Neural cell (in vitro differentiated cells): Measurements from ENCODE around the gene PTPRD. TPM values are rescaled to one million over a fixed set of nuclear protein-coding genes. Genes with fewer than 3 reads are reported as not detected.

Experiments used
- H2AFZ ChIP-seq: fragments of 200-600, 300-800 bp; sonication (generic), shearing (Covaris generic); 2 replicates; pipeline ENCODE4 v1.6.0; 2014; ENCODE audit warnings: low read depth, mild to moderate bottlenecking, antibody characterized with exemption, low read length, moderate library complexity
- H3F3A ChIP-seq: fragments of 200-600 bp; shearing (Covaris generic); 2 replicates; pipeline ENCODE4 v1.6.1; 2016; ENCODE audit warnings: mild to moderate bottlenecking, moderate library complexity, mixed read lengths, antibody characterized with exemption, low read length; ENCODE audit not compliant: insufficient read depth, poor library complexity, severe bottlenecking
- H3K27ac ChIP-seq: fragments of 200-600, 300-800 bp; sonication (generic), shearing (Covaris generic); 2 replicates; pipeline ENCODE4 v1.5.1; 2014; ENCODE audit warnings: mild to moderate bottlenecking, low read length, moderate library complexity
- H3K27me3 ChIP-seq: fragments of 300-800, 200-600 bp; sonication (generic), shearing (Covaris generic); 2 replicates; pipeline ENCODE4 v1.6.0; 2014; ENCODE audit warnings: mild to moderate bottlenecking, low read depth, low read length, moderate library complexity; ENCODE audit not compliant: insufficient read depth
- H3K36me3 ChIP-seq: fragments of 300-800, 200-600 bp; sonication (generic), shearing (Covaris generic); 2 replicates; pipeline ENCODE4 v1.5.1; 2014; ENCODE audit warnings: mild to moderate bottlenecking, antibody characterized with exemption, low read length, moderate library complexity; ENCODE audit not compliant: insufficient read depth
- H3K4me2 ChIP-seq: fragments of 300-800, 200-600 bp; sonication (generic), shearing (Covaris generic); 2 replicates; pipeline ENCODE4 v1.6.0; 2014; ENCODE audit warnings: mild to moderate bottlenecking, low read length
- H3K4me3 ChIP-seq: fragments of 300-800, 200-600 bp; sonication (generic), shearing (Covaris generic); 2 replicates; pipeline ENCODE4 v1.5.1; 2014; ENCODE audit warnings: mild to moderate bottlenecking, low read length, moderate library complexity
- H3K79me2 ChIP-seq: fragments of 200-600 bp; shearing (Covaris generic); replicated peaks from 2 replicates; pipeline ENCODE4 v1.6.0; 2014; ENCODE audit warnings: mild to moderate bottlenecking, low read length, moderate library complexity; ENCODE audit not compliant: insufficient read depth
- H3K9ac ChIP-seq: fragments of 300-800, 200-600 bp; sonication (generic), shearing (Covaris generic); 2 replicates; pipeline ENCODE4 v1.6.1; 2016; ENCODE audit warnings: mild to moderate bottlenecking, low read length, mixed read lengths
- H3K9me2 ChIP-seq: fragments of 200-600 bp; shearing (Covaris generic); 2 replicates; pipeline ENCODE4 v1.6.1; 2016; ENCODE audit warnings: mild to moderate bottlenecking, low read length, mixed read lengths; ENCODE audit not compliant: insufficient read depth
- H3K9me3 ChIP-seq: fragments of 200-600, 300-800 bp; sonication (generic), shearing (Covaris generic); 2 replicates; pipeline ENCODE4 v1.6.1; 2016; ENCODE audit warnings: mild to moderate bottlenecking, mixed run types, low read length, moderate library complexity, mixed read lengths
- H4K20me1 ChIP-seq: fragments of 200-600 bp; shearing (Covaris generic); 2 replicates; pipeline ENCODE4 v1.6.1; 2016; ENCODE audit warnings: mild to moderate bottlenecking, mixed run types; ENCODE audit not compliant: insufficient read depth
- EP300 ChIP-seq: fragments of 450-650 bp; conservative IDR thresholded peaks from 2 replicates; pipeline ENCODE4 v1.6.1; 2014; ENCODE audit warnings: antibody characterized with exemption, mild to moderate bottlenecking, moderate library complexity; ENCODE audit not compliant: poor library complexity, severe bottlenecking
- EZH2 ChIP-seq: fragments of 200-600, 300-800 bp; shearing (Covaris generic), sonication (generic); IDR thresholded peaks from 2 replicates; pipeline ENCODE4 v1.6.1; 2014; ENCODE audit warnings: antibody characterized with exemption, low read length, borderline replicate concordance, mild to moderate bottlenecking; ENCODE audit not compliant: insufficient read depth, poor library complexity, severe bottlenecking
- MXI1 ChIP-seq: fragments of 450-650 bp; conservative IDR thresholded peaks from 2 replicates; pipeline ENCODE4 v1.6.1; 2014; ENCODE audit warnings: antibody characterized with exemption, mild to moderate bottlenecking; ENCODE audit not compliant: poor library complexity, severe bottlenecking
- POLR2AphosphoS5 ChIP-seq: IDR thresholded peaks from 2 replicates; pipeline ENCODE4 v1.6.1; 2012
- RAD21 ChIP-seq: fragments of 450-650 bp; conservative IDR thresholded peaks from 2 replicates; pipeline ENCODE4 v1.6.1; 2014; ENCODE audit warnings: antibody characterized with exemption, mild to moderate bottlenecking, moderate library complexity
- SMC3 ChIP-seq: fragments of 450-650 bp; conservative IDR thresholded peaks from 2 replicates; pipeline ENCODE4 v1.6.1; 2014; ENCODE audit warnings: antibody characterized with exemption, mild to moderate bottlenecking, moderate library complexity; ENCODE audit not compliant: poor library complexity
- TAF1 ChIP-seq: IDR thresholded peaks from 2 replicates; pipeline ENCODE4 v1.6.1; 2012; ENCODE audit warnings: low read depth
- polyA plus RNA-seq: library from polyadenylated mRNA; depleted of rRNA; stranded (reverse); fragments of >200 nt; gene quantifications from 2 replicates; pipeline ENCODE4 v1.2.3, GENCODE V29; 2014
- TF ChIP-seq, protein P1 (sequence below): fragments of 450-650 bp; IDR thresholded peaks from 2 replicates; pipeline ENCODE4 v1.5.1; 2014; ENCODE audit warnings: antibody characterized with exemption, mild to moderate bottlenecking, moderate library complexity; ENCODE audit not compliant: poor library complexity, severe bottlenecking
- TF ChIP-seq, protein P2 (sequence below): IDR thresholded peaks from 2 replicates; pipeline ENCODE4 v1.6.1; 2012; ENCODE audit warnings: borderline replicate concordance

The PTPRD gene
- polyA plus RNA-seq, 1 donor from 2014 or later = 143 TPM

DNA sequence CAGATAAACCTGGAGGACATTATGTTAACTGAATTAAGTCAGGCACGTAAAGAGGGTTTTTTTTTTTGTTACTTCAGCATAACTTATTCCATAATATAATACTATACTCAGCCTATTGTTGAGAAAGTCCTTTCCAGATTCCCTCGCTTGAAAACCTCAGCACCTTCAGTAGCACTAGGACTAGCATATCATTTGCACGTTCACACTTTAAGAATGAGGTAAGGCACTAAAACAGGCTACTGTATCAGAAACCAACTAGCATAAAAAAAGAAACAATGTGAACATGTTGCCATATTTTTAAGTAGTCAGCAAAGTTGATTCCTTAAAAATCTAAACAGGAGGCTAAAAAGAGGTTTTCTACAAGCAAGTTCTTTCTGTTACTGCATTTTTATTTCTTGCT lies 504.0 kb downstream of the PTPRD start:
- TF ChIP-seq TAF1 (no peak), POLR2AphosphoS5 (no peak), SMC3 (no peak), EZH2 (no peak), MXI1 (no peak), RAD21 (no peak), EP300 (no peak)
- TF ChIP-seq, protein P1, sequence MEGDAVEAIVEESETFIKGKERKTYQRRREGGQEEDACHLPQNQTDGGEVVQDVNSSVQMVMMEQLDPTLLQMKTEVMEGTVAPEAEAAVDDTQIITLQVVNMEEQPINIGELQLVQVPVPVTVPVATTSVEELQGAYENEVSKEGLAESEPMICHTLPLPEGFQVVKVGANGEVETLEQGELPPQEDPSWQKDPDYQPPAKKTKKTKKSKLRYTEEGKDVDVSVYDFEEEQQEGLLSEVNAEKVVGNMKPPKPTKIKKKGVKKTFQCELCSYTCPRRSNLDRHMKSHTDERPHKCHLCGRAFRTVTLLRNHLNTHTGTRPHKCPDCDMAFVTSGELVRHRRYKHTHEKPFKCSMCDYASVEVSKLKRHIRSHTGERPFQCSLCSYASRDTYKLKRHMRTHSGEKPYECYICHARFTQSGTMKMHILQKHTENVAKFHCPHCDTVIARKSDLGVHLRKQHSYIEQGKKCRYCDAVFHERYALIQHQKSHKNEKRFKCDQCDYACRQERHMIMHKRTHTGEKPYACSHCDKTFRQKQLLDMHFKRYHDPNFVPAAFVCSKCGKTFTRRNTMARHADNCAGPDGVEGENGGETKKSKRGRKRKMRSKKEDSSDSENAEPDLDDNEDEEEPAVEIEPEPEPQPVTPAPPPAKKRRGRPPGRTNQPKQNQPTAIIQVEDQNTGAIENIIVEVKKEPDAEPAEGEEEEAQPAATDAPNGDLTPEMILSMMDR = no peak
- TF ChIP-seq, protein P2, sequence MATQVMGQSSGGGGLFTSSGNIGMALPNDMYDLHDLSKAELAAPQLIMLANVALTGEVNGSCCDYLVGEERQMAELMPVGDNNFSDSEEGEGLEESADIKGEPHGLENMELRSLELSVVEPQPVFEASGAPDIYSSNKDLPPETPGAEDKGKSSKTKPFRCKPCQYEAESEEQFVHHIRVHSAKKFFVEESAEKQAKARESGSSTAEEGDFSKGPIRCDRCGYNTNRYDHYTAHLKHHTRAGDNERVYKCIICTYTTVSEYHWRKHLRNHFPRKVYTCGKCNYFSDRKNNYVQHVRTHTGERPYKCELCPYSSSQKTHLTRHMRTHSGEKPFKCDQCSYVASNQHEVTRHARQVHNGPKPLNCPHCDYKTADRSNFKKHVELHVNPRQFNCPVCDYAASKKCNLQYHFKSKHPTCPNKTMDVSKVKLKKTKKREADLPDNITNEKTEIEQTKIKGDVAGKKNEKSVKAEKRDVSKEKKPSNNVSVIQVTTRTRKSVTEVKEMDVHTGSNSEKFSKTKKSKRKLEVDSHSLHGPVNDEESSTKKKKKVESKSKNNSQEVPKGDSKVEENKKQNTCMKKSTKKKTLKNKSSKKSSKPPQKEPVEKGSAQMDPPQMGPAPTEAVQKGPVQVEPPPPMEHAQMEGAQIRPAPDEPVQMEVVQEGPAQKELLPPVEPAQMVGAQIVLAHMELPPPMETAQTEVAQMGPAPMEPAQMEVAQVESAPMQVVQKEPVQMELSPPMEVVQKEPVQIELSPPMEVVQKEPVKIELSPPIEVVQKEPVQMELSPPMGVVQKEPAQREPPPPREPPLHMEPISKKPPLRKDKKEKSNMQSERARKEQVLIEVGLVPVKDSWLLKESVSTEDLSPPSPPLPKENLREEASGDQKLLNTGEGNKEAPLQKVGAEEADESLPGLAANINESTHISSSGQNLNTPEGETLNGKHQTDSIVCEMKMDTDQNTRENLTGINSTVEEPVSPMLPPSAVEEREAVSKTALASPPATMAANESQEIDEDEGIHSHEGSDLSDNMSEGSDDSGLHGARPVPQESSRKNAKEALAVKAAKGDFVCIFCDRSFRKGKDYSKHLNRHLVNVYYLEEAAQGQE = no peak
- H2AFZ ChIP-seq = no peak overlapping the region
- no peaks in the 10 kb centered on the region for H3K27me3 ChIP-seq
- no peaks in the 10 kb centered on the region for H3K9me3 ChIP-seq
- no peak overlapping the region for H3K9ac ChIP-seq
- no peaks in the 10 kb centered on the region for H3K36me3 ChIP-seq
- no peaks in the 10 kb centered on the region for H3K79me2 ChIP-seq
- H3K4me3 ChIP-seq = no peak overlapping the region
- H3F3A ChIP-seq = no peaks in the 10 kb centered on the region
- no peaks in the 10 kb centered on the region for H3K9me2 ChIP-seq
- H3K27ac ChIP-seq = no peak overlapping the region
- H3K4me2 ChIP-seq = no peak overlapping the region
- H4K20me1 ChIP-seq = no peaks in the 10 kb centered on the region

DNA sequence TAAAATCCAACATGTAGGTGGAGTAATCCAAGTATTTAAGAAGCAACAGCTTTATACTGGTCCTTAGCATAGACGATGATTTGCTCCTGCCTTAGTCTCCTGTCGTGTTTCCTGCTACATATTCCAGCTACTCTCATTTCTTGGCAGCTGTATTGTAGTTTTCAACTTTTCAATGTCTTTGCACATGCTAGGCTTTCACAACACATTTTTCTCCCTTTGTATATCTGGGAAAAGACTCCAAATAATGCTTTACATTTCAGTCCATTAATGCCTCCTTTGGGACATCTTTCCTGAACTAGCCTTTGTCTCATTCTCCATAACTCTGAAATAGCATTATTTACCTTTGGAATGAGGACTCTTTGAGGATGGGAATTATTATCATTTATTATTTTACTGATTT lies 508.0 kb downstream of the PTPRD start:
- Histone ChIP-seq H3K9me2 (no peaks in the 10 kb centered on the region), H2AFZ (no peak overlapping the region), H3K4me3 (no peak overlapping the region), H4K20me1 (no peaks in the 10 kb centered on the region), H3K79me2 (no peaks in the 10 kb centered on the region), H3K9ac (no peak overlapping the region), H3K4me2 (no peak overlapping the region), H3K27me3 (no peaks in the 10 kb centered on the region), H3K9me3 (no peaks in the 10 kb centered on the region), H3K36me3 (no peaks in the 10 kb centered on the region), H3K27ac (no peak overlapping the region), H3F3A (no peaks in the 10 kb centered on the region)
- TF ChIP-seq, protein P2 = peak; percentile 94
- TF ChIP-seq RAD21 (no peak), EP300 (no peak), POLR2AphosphoS5 (no peak), TAF1 (no peak), EZH2 (no peak), MXI1 (no peak), SMC3 (no peak)
- TF ChIP-seq, protein P1 = no peak
